Measurements from ENCODE around the gene PRPF6.

DNA sequence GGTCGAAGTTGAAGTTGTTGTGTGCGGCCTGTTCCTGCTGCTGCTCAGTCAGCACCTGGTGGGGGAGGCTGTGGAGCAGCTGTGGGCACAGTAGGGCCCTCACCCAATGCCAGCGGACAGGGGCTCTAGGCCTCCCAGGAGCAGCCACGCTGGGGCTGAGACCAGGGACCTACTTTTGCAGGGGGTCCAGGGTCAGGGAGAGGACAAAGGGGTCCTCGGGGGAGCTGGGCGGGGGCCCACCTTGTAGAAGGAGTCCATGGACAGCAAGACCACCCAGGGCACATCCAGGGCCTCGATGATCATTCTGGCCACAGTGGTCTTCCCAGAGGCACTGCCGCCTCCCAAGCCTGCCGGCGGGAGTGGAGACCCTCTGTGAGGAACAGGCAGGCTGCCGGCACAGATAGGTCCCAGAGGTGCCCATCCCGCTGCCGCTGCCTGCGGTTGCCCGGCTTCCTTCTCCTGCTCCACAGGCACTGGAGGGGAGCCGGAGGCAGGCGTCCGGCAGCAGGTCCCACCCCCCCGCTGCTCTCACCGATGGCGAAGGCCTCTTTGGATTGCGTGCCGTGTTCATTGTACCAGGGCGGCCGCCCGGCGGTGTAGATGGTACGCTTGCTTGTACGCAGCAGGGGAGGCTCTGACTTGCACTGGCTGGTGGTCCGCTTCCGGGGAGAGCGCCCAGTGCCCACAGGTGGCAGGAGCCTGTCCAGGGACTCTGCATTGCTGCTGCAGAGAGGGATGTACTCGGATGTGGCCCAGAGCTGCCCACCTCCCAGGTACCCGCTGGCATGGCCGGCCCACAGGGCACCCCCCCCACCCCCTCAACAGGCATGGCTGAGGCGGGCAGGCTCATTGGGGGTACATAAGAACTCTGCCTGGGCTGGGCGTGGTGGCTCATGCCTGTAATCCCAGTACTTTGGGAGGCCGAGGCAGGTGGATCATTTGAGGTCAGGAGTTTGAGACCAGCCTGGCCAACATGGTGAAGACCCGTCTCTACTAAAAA, 34.7 kb upstream of the PRPF6 start:
- TF ChIP-seq, protein P1, sequence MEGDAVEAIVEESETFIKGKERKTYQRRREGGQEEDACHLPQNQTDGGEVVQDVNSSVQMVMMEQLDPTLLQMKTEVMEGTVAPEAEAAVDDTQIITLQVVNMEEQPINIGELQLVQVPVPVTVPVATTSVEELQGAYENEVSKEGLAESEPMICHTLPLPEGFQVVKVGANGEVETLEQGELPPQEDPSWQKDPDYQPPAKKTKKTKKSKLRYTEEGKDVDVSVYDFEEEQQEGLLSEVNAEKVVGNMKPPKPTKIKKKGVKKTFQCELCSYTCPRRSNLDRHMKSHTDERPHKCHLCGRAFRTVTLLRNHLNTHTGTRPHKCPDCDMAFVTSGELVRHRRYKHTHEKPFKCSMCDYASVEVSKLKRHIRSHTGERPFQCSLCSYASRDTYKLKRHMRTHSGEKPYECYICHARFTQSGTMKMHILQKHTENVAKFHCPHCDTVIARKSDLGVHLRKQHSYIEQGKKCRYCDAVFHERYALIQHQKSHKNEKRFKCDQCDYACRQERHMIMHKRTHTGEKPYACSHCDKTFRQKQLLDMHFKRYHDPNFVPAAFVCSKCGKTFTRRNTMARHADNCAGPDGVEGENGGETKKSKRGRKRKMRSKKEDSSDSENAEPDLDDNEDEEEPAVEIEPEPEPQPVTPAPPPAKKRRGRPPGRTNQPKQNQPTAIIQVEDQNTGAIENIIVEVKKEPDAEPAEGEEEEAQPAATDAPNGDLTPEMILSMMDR (IDR thresholded peaks at IDR 0.05): no peak
- no peak for TF ChIP-seq EZH2 (IDR thresholded peaks at IDR 0.05; ENCODE audit: borderline replicate concordance, insufficient read depth, low read depth, low read length, poor library complexity, severe bottlenecking)
